Sigmoid colon (tissue), 4 donors: Measurements from ENCODE around the gene AASS.
"Not testable (repeated sequence)": the region's sequence is repeated elsewhere in the genome, so short reads cannot be mapped to it uniquely, and the experiment has no call there.

Source experiments
- CTCF ChIP-seq, 4 experiments: fragments of 450-650 bp in 3 of 4; fragments of 200-600 bp in 1 of 4; IDR thresholded peaks; one replicate each; pipeline ENCODE4 v1.5.1; 2016 to 2019; ENCODE audit warnings: antibody characterized with exemption in 4 of 4, mild to moderate bottlenecking in 3 of 4, moderate library complexity in 2 of 4
- EP300 ChIP-seq, 4 donors: sonication (generic); formaldehyde crosslinking; IDR thresholded peaks; one replicate each; pipeline ENCODE4 v1.6.1; 2017; ENCODE audit warnings: antibody characterized with exemption in 4 of 4
- POLR2A ChIP-seq, 2 donors: fragments of 450-650 bp; IDR thresholded peaks; one replicate each; pipeline ENCODE4 v1.6.1; 2016; ENCODE audit warnings: antibody characterized with exemption in 2 of 2, mild to moderate bottlenecking in 2 of 2, moderate library complexity in 2 of 2

GRCh38 chr7:122134793-122135192, 9.3 kb downstream of the AASS start:
- not testable (repeated sequence) for TF ChIP-seq EP300, POLR2A, CTCF (IDR thresholded peaks at IDR 0.05)
